HCT116 (cell line): ENCODE results near the gene KRTAP5-3. TPM values are rescaled to one million over a fixed set of nuclear protein-coding genes. Genes with fewer than 3 reads are reported as not detected.
"Not testable (repeated sequence)": the region's sequence is repeated elsewhere in the genome, so short reads cannot be mapped to it uniquely, and the experiment has no call there.

Source experiments
- ATAC-seq: fragments of 200-7000 bp; cut with Tn5 transposase; 2 replicates; pipeline ENCODE4 v1.9.1; 2020; ENCODE audit warnings: mild to moderate bottlenecking, moderate library complexity
- BruUV-seq: library from RNA; stranded (reverse); fragments of 400-500 nt; replicated peaks from 2 replicates; lab custom pipeline; 2021; lab: Mats Ljungman, UMichigan
- CTCF ChIA-PET: fragments of 300-600 bp; sonication (Branson Sonifier 250); formaldehyde crosslinking; loops from one replicate; lab custom pipeline; 2021; ENCODE audit warnings: antibody characterized with exemption; lab: Charles Lee
- POLR2A ChIA-PET: fragments of 300-600, 350-600 bp; sonication (Branson Sonifier 250); formaldehyde crosslinking; loops from one replicate; lab custom pipeline; 2021; ENCODE audit warnings: antibody characterized with exemption; lab: Charles Lee
- RAD21 ChIA-PET, 2 experiments: fragments of 300-600 bp; sonication (Branson Sonifier 250); formaldehyde crosslinking; loops; one replicate each; lab custom pipeline; 2023; ENCODE audit warnings: low total read pairs in 2 of 2; ENCODE audit not compliant: uncharacterized antibody in 2 of 2, unreplicated experiment in 2 of 2, low non-redundant PET in 1 of 2; lab: Charles Lee
- DNase-seq: peaks from one replicate; pipeline ENCODE4 v3.0.0-alpha.2; 2010; ENCODE audit warnings: low read depth, low spot score
- H2AFZ ChIP-seq: fragments of 200-600 bp; shearing (Covaris generic), sonication (generic); 2 replicates; pipeline ENCODE4 v1.6.1; 2017; ENCODE audit warnings: low read depth, mixed run types, mixed read lengths, antibody characterized with exemption, low read length; ENCODE audit not compliant: poor library complexity, severe bottlenecking
- H3K27ac ChIP-seq: 2 replicates; pipeline ENCODE4 v1.5.1; 2012; ENCODE audit warnings: low read depth, low read length
- H3K27me3 ChIP-seq: fragments of 200-600 bp; sonication (generic); 2 replicates; pipeline ENCODE4 v1.6.1; 2016; ENCODE audit warnings: mixed run types, low read length, mixed read lengths; ENCODE audit not compliant: insufficient read depth
- H3K36me3 ChIP-seq, 2 experiments: fragments of 200-500 bp in 1 of 2; fragments of 200-600 bp in 1 of 2; sonication (Bioruptor generic) in 1 of 2; sonication (generic) in 1 of 2; 2 replicates each; pipeline versions ENCODE4 v1.5.1 to v1.6.1; 2014 to 2016; ENCODE audit warnings: low read length in 2 of 2, inconsistent platforms in 1 of 2, mixed read lengths in 1 of 2, mixed run types in 1 of 2; ENCODE audit not compliant: insufficient read depth in 2 of 2, control insufficient read depth in 1 of 2
- H3K4me1 ChIP-seq, 2 experiments: fragments of 200-600 bp in 1 of 2; sonication (generic) in 1 of 2; 2 replicates each; pipeline versions ENCODE4 v1.5.1 to v1.6.1; 2012 to 2017; ENCODE audit warnings: low read length in 2 of 2, inconsistent platforms in 1 of 2, mild to moderate bottlenecking in 1 of 2, mixed read lengths in 1 of 2, mixed run types in 1 of 2, moderate library complexity in 1 of 2; ENCODE audit not compliant: insufficient read depth in 2 of 2, control insufficient read depth in 1 of 2
- H3K4me2 ChIP-seq: fragments of 200-600 bp; sonication (generic); 2 replicates; pipeline ENCODE4 v1.6.1; 2017; ENCODE audit warnings: mixed run types, low read length, mixed read lengths
- H3K4me3 ChIP-seq, 2 experiments: fragments of 200-600 bp in 1 of 2; sonication (generic) in 1 of 2; replicated peaks in 1 of 2; 2 replicates each; pipeline ENCODE4 v1.5.1; 2011 to 2016; ENCODE audit warnings: low read length in 2 of 2, control low read depth in 1 of 2, low read depth in 1 of 2, mild to moderate bottlenecking in 1 of 2, mixed read lengths in 1 of 2, mixed run types in 1 of 2
- H3K79me2 ChIP-seq: fragments of 200-600 bp; sonication (generic); 2 replicates; pipeline ENCODE4 v1.6.1; 2017; ENCODE audit warnings: mild to moderate bottlenecking, mixed run types, low read length, moderate library complexity, mixed read lengths; ENCODE audit not compliant: insufficient read depth
- H3K9ac ChIP-seq: fragments of 200-600 bp; sonication (generic); 2 replicates; pipeline ENCODE4 v1.6.1; 2016; ENCODE audit warnings: low read length, mixed read lengths
- H3K9me2 ChIP-seq: fragments of 200-600 bp; sonication (generic), shearing (Covaris generic); 2 replicates; pipeline ENCODE4 v1.6.1; 2017; ENCODE audit warnings: mixed run types, mild to moderate bottlenecking, moderate library complexity; ENCODE audit not compliant: insufficient read depth
- H3K9me3 ChIP-seq, 2 experiments: fragments of 200-500 bp in 1 of 2; fragments of 200-600 bp in 1 of 2; sonication (Bioruptor generic) in 1 of 2; sonication (generic) in 1 of 2; 2 replicates each; pipeline ENCODE4 v1.6.1; 2014 to 2017; ENCODE audit warnings: low read length in 2 of 2, mixed read lengths in 2 of 2, inconsistent platforms in 1 of 2, low read depth in 1 of 2, mild to moderate bottlenecking in 1 of 2, mixed run types in 1 of 2, moderate library complexity in 1 of 2; ENCODE audit not compliant: control insufficient read depth in 1 of 2, insufficient read depth in 1 of 2
- H4K20me1 ChIP-seq: fragments of 200-600 bp; sonication (generic), shearing (Covaris generic); 2 replicates; pipeline ENCODE4 v1.6.1; 2017; ENCODE audit warnings: mixed run types, mild to moderate bottlenecking, moderate library complexity; ENCODE audit not compliant: insufficient read depth
- CBX3 ChIP-seq: IDR thresholded peaks from 2 replicates; pipeline ENCODE4 v1.6.1; 2012; ENCODE audit warnings: low read depth
- CEBPB ChIP-seq: IDR thresholded peaks from 2 replicates; pipeline ENCODE4 v1.6.1; 2012; ENCODE audit warnings: low read depth
- EGR1 ChIP-seq: IDR thresholded peaks from 2 replicates; pipeline ENCODE4 v1.6.1; 2012; ENCODE audit warnings: low read depth
- ELF1 ChIP-seq: IDR thresholded peaks from 2 replicates; pipeline ENCODE4 v1.6.1; 2012; ENCODE audit warnings: low read depth, borderline replicate concordance
- EZH2phosphoT487 ChIP-seq: fragments of 200-600 bp; IDR thresholded peaks from 2 replicates; pipeline ENCODE4 v1.6.1; 2018; ENCODE audit warnings: antibody characterized with exemption, borderline replicate concordance
- FOSL1 ChIP-seq: IDR thresholded peaks from 2 replicates; pipeline ENCODE4 v1.6.1; 2012; ENCODE audit warnings: low read depth
- POLR2A ChIP-seq: IDR thresholded peaks from 2 replicates; pipeline ENCODE4 v1.7.0; 2011; ENCODE audit warnings: borderline replicate concordance; ENCODE audit not compliant: insufficient read depth, insufficient read length; ENCODE audit errors: extremely low read depth
- POLR2AphosphoS5 ChIP-seq: IDR thresholded peaks from 2 replicates; pipeline ENCODE4 v1.6.1; 2011; ENCODE audit warnings: mild to moderate bottlenecking, low read depth, low read length, moderate library complexity
- RAD21 ChIP-seq: IDR thresholded peaks from 2 replicates; pipeline ENCODE4 v1.6.1; 2012; ENCODE audit warnings: low read depth, mild to moderate bottlenecking
- SIN3A ChIP-seq: IDR thresholded peaks from 2 replicates; pipeline ENCODE4 v1.6.1; 2012; ENCODE audit warnings: low read depth
- SP1 ChIP-seq: IDR thresholded peaks from 2 replicates; pipeline ENCODE4 v1.6.1; 2012; ENCODE audit warnings: low read depth
- SRF ChIP-seq: IDR thresholded peaks from 2 replicates; pipeline ENCODE4 v1.6.1; 2012; ENCODE audit warnings: low read depth
- YY1 ChIP-seq: IDR thresholded peaks from 2 replicates; pipeline ENCODE4 v1.6.1; 2011; ENCODE audit warnings: low read length, low read depth, moderate library complexity, mild to moderate bottlenecking; ENCODE audit not compliant: insufficient replicate concordance; ENCODE audit errors: extremely low read depth
- ZFX ChIP-seq: fragments of 450-650 bp; IDR thresholded peaks from 2 replicates; pipeline ENCODE4 v1.6.1; 2017
- ZNF274 ChIP-seq: fragments of 200-500 bp; sonication (Bioruptor generic); IDR thresholded peaks from 2 replicates; pipeline ENCODE4 v1.6.1; 2014; ENCODE audit warnings: mild to moderate bottlenecking, low read depth, low read length, inconsistent platforms
- intact Hi-C: fragments of 100-400 bp; cut with micrococcal nuclease; formaldehyde crosslinking; loops from 2 replicates; pipeline ENCODE4 v1.10.0; 2022
- total RNA-seq: library from RNA; stranded (reverse); gene quantifications from one replicate; pipeline ENCODE4 v1.2.1, GENCODE V29; 2021; ENCODE audit not compliant: unreplicated experiment
- TF ChIP-seq, protein P1 (sequence below): IDR thresholded peaks from 2 replicates; pipeline ENCODE4 v1.6.1; 2012
- TF ChIP-seq, protein P2 (sequence below), 3 experiments: fragments of 200-600 bp in 1 of 3; sonication (generic) in 1 of 3; IDR thresholded peaks in 2 of 3; conservative IDR thresholded peaks in 1 of 3; 2 replicates each; pipeline ENCODE4 v1.5.1; 2012 to 2017; ENCODE audit warnings: low read depth in 2 of 3, low read length in 2 of 3, antibody characterized with exemption in 1 of 3, borderline replicate concordance in 1 of 3, control low read depth in 1 of 3, mild to moderate bottlenecking in 1 of 3, mixed read lengths in 1 of 3, mixed run types in 1 of 3, moderate library complexity in 1 of 3; ENCODE audit not compliant: insufficient read depth in 1 of 3

Gene KRTAP5-3
- total RNA-seq, 1 experiment from 2014 or later = not detected

DNA sequence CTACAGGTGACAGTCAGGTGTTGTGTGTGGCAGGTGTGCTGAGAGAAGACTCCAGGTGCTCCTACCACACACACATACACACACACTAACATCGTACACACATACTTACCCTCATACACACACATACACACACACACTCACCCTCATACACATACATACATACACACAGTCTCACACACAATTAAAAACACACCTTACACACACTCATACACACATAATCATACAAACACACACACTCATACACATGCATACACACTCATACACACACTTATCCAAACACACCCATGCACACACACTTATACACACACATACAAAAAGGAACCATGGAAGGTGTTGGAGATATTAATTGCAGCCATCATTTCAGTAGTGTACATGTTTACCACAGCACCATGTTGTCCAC lies 4.6 kb downstream of the KRTAP5-3 start:
- CTCF ChIA-PET = no interaction called here
- Histone ChIP-seq H3K36me3 (no peaks in the 10 kb centered on the region), H3K9ac (no peak overlapping the region), H3K4me3 (no peak overlapping the region), H3K4me2 (no peak overlapping the region), H3K79me2 (no peaks in the 10 kb centered on the region), H4K20me1 (no peaks in the 10 kb centered on the region), H3K27me3 (peaks cover 18% of the 10 kb centered on the region; the same call in 1 of the 2 replicates), H3K27ac (no peak overlapping the region), H3K4me1 (no peaks in the 10 kb centered on the region), H3K9me2 (no peaks in the 10 kb centered on the region), H2AFZ (no peak overlapping the region), H3K9me3 (no peaks in the 10 kb centered on the region)
- no TSS peak for BruUV-seq
- POLR2A ChIA-PET = no interaction called here
- RAD21 ChIA-PET = no interaction called here
- ATAC-seq (no peak), DNase-seq (no peak)
- TF ChIP-seq FOSL1 (no peak), YY1 (no peak), RAD21 (no peak), EZH2phosphoT487 (no peak), SRF (no peak), SIN3A (no peak), CBX3 (no peak), EGR1 (no peak), CEBPB (no peak), ZNF274 (no peak), SP1 (no peak), ELF1 (no peak), POLR2A (no peak), POLR2AphosphoS5 (no peak), ZFX (no peak)
- TF ChIP-seq, protein P1, sequence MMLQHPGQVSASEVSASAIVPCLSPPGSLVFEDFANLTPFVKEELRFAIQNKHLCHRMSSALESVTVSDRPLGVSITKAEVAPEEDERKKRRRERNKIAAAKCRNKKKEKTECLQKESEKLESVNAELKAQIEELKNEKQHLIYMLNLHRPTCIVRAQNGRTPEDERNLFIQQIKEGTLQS = no peak
- TF ChIP-seq, protein P2, sequence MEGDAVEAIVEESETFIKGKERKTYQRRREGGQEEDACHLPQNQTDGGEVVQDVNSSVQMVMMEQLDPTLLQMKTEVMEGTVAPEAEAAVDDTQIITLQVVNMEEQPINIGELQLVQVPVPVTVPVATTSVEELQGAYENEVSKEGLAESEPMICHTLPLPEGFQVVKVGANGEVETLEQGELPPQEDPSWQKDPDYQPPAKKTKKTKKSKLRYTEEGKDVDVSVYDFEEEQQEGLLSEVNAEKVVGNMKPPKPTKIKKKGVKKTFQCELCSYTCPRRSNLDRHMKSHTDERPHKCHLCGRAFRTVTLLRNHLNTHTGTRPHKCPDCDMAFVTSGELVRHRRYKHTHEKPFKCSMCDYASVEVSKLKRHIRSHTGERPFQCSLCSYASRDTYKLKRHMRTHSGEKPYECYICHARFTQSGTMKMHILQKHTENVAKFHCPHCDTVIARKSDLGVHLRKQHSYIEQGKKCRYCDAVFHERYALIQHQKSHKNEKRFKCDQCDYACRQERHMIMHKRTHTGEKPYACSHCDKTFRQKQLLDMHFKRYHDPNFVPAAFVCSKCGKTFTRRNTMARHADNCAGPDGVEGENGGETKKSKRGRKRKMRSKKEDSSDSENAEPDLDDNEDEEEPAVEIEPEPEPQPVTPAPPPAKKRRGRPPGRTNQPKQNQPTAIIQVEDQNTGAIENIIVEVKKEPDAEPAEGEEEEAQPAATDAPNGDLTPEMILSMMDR (IDR thresholded peaks at IDR 0.05 in 2 of 3, conservative IDR thresholded peaks at IDR 0.05 in 1 of 3; ENCODE audit: borderline replicate concordance in 1 of 3, insufficient read depth in 1 of 3, low read depth in 2 of 3, low read length in 2 of 3) = no peak
- intact Hi-C loops = no loop called here

DNA sequence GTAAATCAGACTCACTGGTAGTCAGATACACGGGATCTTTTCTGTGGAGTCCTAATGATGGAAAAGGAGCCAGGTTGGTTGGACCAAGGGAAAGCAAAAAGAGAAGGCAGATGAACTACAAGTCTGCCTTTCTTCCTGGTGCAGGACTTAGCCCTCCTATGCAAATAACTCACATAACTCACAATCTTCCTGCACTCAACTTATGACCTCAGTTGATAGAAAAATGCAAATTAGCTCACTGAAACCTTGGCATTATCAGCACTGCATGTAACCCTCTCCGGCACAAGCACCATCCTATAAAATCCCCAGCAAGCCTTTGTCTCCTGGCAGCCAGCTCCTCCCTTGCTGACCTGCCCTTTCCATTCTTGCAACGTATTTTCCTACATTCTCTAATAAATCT lies 6.6 kb downstream of the KRTAP5-3 start:
- intact Hi-C loops, H3K9me2 ChIP-seq, DNase-seq, RAD21 ChIA-PET, H3K4me3 ChIP-seq, H3K9me3 ChIP-seq, ATAC-seq, H3K36me3 ChIP-seq, BruUV-seq, H3K4me2 ChIP-seq, H3K4me1 ChIP-seq, H4K20me1 ChIP-seq, H3K27ac ChIP-seq, H3K9ac ChIP-seq, CTCF ChIA-PET, H3K79me2 ChIP-seq, POLR2A ChIA-PET, H2AFZ ChIP-seq: not testable (repeated sequence)
- peaks cover 18% of the 10 kb centered on the region; the same call in 1 of the 2 replicates for H3K27me3 ChIP-seq
